PC-9 (cell line): ENCODE data around the gene ASB1.

Source experiments
- CTCF ChIP-seq: fragments of 200-600 bp; sonication (generic); conservative IDR thresholded peaks from 2 replicates; pipeline ENCODE4 v1.6.1; 2017; ENCODE audit warnings: mixed run types, antibody characterized with exemption, mild to moderate bottlenecking, moderate library complexity
- EZH2 ChIP-seq: fragments of 200-600 bp; sonication (generic); IDR thresholded peaks from 2 replicates; pipeline ENCODE4 v1.8.0; 2017; ENCODE audit warnings: antibody characterized with exemption, low read depth

GRCh38 chr2:238448031-238448955, 21.6 kb downstream of the ASB1 start:
- TF ChIP-seq CTCF (no peak), EZH2 (no peak)
